Lung microvascular endothelial cell (primary cell): Measurements from ENCODE around the gene TRPM1. TPM values are rescaled to one million over a fixed set of nuclear protein-coding genes. Genes with fewer than 3 reads are reported as not detected.

Experiments
- DNase-seq, 2 donors: peaks; one replicate each; pipeline versions ENCODE4 v3.0.0 to v3.0.0-alpha.2; 2010; ENCODE audit warnings: low read depth in 2 of 2
- total RNA-seq: library from RNA; depleted of rRNA; stranded (reverse); fragments of >200 nt; gene quantifications from 2 replicates; pipeline ENCODE4 v1.2.1, GENCODE V29; 2014

The TRPM1 gene
- total RNA-seq, 1 donor from 2014 or later = 0.20 TPM

- no peak for DNase-seq
These were observed 123.2 kb downstream of the TRPM1 start for GRCh38 chr15:30978328-30978727.

- DNase-seq = no peak
These were observed 127.4 kb downstream of the TRPM1 start for GRCh38 chr15:30974112-30974511.

- no peak for DNase-seq
These were observed 128.1 kb downstream of the TRPM1 start for GRCh38 chr15:30973379-30973778.

- no peak for DNase-seq
These were observed 131.8 kb downstream of the TRPM1 start for GRCh38 chr15:30969724-30970123.

- no peak for DNase-seq
These were observed 137.8 kb downstream of the TRPM1 start for GRCh38 chr15:30963681-30964080.

GRCh38 chr15:30962659-30963058, 138.9 kb downstream of the TRPM1 start:
- DNase-seq = no peak

GRCh38 chr15:30962079-30962478, 139.4 kb downstream of the TRPM1 start:
- DNase-seq = no peak

GRCh38 chr15:30958219-30958618, 143.3 kb downstream of the TRPM1 start:
- no peak for DNase-seq

- DNase-seq = no peak
These were observed 145.1 kb downstream of the TRPM1 start for GRCh38 chr15:30956216-30957124.

GRCh38 chr15:30954674-30955073, 146.9 kb downstream of the TRPM1 start:
- DNase-seq = no peak

- DNase-seq = peak in 1 of 2 donors; percentile 88
These were observed 147.7 kb downstream of the TRPM1 start for GRCh38 chr15:30953731-30954378.

- DNase-seq = no peak
These were observed 148.3 kb downstream of the TRPM1 start for GRCh38 chr15:30953183-30953582.

Other genes starting within 250 kb of the TRPM1 start
- gene FAN1, start 197.8 kb downstream of the TRPM1 start, total RNA-seq = 4.8 and 9.5 TPM in 2 replicates
- gene MTMR10, start 110.1 kb downstream of the TRPM1 start, total RNA-seq = 21.4 and 49.6 TPM in 2 replicates
- gene KLF13, start 225.1 kb upstream of the TRPM1 start, total RNA-seq = 17.4 and 31.7 TPM in 2 replicates